NCI-H2029 (cell line): ENCODE results near the gene ACOT12.
"Not testable (repeated sequence)": the region's sequence is repeated elsewhere in the genome, so short reads cannot be mapped to it uniquely, and the experiment has no call there.

Experiments used
- DNase-seq: peaks from one replicate; lab custom pipeline; 2025; lab: John Stamatoyannopoulos, UW

The ACOT12 gene

DNA sequence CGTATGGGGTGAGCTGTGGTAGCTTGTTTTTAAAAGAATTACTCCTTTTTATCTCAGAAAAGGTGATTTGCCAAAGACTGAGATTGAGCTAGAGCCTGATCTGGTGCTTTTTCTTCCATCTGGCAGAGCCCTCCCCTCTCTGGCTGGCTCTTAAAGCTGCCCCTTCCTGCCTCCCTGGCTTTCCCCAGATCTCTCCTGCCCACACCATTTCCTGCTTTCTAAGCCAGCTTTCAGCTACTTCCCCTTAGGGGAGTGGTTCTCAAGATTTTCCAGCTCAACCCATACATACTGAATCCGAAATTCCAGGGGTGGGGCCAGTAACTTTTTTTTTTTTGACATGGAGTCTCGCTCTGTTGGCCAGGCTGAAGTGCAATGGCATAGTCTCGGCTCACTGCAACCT lies 4.8 kb upstream of the ACOT12 start:
- DNase-seq, result no peak

GRCh38 chr5:81397176-81397575 lies 3.2 kb upstream of the ACOT12 start:
- DNase-seq, result no peak

- DNase-seq, result no peak
Observed at GRCh38 chr5:81395262-81395661, 1.3 kb upstream of the ACOT12 start.

- DNase-seq, result no peak
Observed at GRCh38 chr5:81393430-81393782, 528 bp downstream of the ACOT12 start.

DNA sequence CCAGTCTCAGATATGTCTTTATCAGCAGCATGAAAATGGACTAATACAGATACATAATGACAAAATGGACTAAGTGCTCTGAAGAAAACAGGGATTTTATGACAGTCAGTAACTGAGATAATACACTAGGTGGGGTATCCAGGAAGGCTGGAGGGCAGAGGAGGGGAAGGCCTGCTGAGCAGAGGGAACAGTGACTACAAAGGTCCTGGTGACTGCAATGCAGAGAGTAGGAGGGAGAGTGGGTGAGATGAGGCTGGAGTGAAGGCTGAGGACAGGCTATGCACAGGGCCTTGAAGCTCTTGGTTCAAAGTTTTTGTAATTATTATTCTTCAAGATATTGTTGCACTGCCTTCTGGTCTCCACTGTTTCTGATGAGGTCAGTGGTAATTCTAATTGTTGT lies 4.9 kb downstream of the ACOT12 start:
- DNase-seq, result no peak

- no peak for DNase-seq
Observed at GRCh38 chr5:81388169-81388568, 5.8 kb downstream of the ACOT12 start.

DNA sequence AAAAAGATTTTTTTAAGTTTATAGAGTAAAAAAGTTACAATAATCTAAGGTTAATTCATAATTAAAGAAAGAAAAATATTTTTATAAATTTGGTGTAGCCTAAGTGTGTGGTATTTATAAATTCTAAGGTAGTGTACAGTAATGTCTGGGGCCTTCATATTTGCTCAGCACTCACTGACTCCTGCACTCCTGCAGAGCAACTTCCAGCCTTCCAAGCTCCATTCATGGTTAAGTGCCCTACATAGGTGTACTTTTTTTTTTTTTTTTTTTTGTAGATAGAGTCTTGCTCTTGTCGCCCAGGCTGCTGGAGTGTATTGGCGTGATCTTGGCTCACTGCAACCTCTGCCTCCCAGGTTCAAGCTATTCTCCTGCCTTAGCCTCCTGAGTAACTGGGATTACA lies 10.1 kb downstream of the ACOT12 start:
- DNase-seq, result no peak

- no peak for DNase-seq
Observed at GRCh38 chr5:81371354-81371876, 22.5 kb downstream of the ACOT12 start.

GRCh38 chr5:81370912-81371311 lies 23.0 kb downstream of the ACOT12 start:
- no peak for DNase-seq

DNA sequence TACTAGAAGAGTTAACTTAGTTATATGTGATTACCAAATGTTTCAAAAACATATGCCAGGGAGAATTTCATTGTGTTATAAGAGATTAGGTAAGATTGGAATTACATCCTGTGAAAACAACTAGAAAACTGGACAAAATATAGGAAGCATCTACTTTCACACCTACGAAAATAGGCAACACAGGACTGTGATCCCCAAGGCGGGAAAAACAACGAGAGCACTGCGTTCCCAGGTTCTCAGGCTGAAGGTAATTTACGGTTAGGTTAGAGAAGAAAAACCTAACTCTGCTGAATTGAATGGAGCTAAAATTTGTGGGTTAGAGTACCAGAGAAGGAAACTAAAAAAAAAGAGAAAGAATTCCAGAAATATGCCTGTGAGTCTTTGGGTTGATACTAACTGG lies 28.4 kb downstream of the ACOT12 start:
- DNase-seq, result no peak

DNA sequence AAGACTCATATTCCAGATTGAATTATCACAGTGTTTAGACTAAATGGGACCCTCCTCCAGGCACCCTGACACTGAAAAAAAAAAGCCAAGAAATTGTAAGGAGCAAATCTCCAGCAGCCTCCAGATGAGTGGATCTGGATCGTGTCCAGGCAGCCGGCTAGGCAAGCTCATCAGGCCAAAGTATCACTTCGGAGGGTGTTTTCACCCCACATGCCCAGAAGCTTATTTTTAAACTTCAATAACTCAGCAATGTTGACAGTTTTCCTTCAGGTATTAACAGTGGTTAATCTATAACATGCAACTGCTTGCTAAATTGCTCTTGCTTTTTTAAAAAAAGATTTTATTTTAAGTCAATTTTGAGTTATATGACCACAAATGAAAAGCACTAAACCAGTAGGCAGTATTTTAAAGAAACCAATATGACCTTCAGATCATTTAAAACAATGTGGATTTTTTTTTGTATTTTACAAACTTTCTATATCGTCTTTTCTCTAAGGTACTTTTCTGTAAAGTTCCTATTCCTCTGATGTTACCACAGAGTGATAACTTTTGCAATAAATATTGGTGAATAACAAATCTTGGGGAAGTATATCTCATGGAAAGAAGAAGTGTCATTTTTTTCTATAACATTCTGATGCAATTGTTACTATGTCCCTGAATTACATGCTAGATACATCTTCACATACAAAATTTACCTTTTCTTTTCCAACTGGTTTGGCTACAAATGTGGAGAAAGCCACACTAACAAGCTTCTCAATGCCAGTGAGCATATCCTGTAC lies 30.7 kb downstream of the ACOT12 start:
- no peak for DNase-seq

DNA sequence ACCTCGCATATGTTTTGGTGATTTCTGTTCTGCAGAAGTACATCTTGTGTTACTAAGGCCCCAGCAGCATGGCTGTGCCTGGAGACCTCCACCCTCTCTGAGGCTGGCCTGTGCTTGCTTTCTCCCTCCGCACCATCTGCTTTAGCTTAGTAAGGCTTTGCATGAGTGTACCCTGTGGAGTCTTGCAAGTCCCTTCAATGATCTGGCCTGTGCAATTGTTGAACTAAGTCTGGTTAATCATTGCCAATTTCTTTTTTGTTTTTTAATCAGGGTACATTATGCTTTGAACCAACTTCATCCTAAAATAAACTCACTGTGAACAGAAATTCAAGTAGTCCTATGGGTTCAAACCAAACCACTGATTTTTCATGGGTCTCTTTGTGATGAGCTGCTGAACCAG lies 32.3 kb downstream of the ACOT12 start:
- no peak for DNase-seq

DNA sequence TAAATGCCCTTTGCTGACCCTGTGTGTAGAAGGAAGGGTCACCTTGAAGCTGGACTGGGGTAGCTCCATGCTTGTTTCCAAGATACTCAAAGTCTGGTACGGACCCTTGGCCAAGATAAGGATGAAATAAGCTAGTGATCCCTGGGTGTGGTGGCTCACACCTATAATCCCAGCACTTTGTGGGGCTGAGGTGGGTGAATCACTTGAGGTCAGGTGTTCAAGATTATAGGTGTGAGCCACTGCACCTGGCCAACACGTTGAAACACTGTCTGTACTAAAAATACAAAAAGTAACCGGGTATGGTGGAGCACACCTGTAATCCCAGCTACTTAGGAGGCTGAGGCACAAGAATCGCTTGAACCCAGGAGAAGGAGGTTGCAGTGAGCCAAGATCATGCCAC lies 33.3 kb downstream of the ACOT12 start:
- no peak for DNase-seq

GRCh38 chr5:81359881-81360280 lies 34.1 kb downstream of the ACOT12 start:
- DNase-seq, result no peak

GRCh38 chr5:81359108-81359507 lies 34.8 kb downstream of the ACOT12 start:
- no peak for DNase-seq

DNA sequence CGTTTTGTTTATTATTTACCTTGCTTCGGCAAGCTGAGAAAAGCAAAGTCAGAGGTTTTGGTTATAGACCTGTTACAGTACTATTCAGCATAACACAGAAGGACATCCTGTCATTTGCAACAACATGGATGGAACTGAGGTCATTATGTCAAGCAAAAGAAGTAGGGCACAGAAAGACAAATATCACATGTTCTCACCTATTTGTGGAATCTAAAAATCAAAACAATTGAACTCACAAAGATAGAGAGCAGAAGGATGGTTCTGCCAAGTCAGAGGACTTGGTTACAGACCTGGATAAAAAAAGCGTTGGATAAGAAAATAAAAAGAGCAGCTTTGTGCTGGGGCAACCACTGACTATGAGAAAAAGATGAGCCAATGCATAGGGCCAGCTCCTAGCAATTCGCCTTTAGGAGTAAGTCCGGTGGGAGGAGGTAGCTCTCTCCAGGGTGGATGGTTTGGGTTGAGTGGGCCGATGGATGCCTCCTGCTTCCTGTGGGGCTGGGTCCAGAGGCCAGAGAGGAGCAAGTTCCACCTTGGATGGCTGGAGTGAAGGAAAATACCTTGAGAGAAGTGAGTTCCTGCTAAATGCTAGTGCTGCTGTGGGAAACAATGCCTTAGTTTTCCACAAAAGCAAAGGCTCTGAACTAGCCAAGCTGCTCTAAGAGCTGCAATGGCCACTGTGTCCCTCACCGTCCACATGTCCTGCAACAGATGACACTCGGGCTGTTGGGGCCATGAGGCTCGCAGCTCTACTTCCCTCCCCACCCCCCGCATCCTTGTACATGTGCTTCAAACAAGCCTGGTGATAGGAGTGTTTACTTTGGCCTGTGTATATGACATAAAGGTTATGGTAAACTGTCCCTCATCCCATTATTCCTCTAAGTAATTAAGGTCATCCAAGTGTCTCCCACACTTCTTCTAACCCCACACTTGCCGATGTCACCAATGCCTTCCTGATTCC lies 38.4 kb downstream of the ACOT12 start:
- DNase-seq, result no peak

GRCh38 chr5:81354093-81354492 lies 39.8 kb downstream of the ACOT12 start:
- DNase-seq, result no peak

- DNase-seq, result no peak
Observed at GRCh38 chr5:81353189-81353588, 40.7 kb downstream of the ACOT12 start.

- no peak for DNase-seq
Observed at GRCh38 chr5:81350507-81350906, 43.4 kb downstream of the ACOT12 start.

DNA sequence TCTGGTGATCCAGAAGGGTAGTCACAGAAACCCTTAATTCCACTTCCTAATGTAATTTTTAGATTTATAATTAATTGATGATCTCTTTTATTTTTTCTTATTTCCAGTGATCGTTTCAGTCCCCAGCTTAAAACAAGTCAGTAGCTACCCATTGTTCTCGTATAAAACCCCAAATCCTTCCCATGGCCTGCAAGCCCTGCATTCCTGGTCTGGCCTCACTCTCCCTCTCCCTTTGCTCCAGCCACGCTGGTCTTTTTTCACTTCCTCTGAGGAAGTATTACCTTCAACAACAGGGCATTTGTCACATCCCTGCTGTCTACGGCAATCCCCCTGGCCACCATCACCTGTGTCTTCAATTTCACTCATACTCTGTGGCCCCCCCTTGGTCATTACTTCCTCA lies 44.8 kb downstream of the ACOT12 start:
- DNase-seq, result no peak

- no peak for DNase-seq
Observed at GRCh38 chr5:81345411-81346003, 48.4 kb downstream of the ACOT12 start.

DNA sequence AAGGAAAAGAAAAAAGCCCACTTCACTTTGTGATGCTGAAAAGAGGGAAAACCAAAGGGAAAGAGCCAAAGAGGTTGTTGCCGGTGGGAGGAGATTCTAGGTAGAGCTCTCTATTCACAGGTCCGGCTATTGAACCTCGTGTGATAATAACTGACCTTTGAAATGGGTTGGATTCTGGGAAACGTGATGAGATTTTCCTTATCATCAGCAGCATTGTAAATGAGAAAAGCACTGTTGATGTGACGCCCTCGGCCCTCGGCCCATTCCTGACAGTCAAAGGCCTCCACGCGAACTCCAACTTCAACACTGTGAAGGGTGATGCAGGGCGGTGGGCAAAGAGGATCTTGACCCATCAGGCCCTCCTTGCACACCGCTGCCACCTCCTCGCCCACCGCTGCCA lies 49.2 kb downstream of the ACOT12 start:
- DNase-seq, result no peak

DNA sequence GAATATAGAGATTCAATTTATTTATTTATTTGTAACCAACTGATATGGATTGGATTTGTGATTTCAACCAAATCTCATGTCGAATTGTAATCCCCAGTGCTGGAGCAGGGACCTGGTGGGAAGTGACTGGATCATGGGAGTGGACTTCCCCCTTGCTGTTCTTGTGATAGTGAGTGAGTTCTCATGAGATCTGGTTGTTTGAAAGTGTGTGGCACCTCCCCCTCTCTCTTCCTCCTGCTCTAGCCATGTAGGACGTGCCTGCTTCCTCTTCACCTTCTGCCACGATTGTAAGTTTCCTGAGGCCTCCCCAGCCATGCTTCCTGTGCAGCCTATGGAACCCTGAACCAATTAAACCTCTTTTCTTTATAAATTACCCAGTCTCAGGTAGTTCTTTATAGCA lies 55.7 kb downstream of the ACOT12 start:
- DNase-seq, result not testable (repeated sequence)
